ENCODE results near the gene METTL6.
"Not testable (repeated sequence)": the region's sequence is repeated elsewhere in the genome, so short reads cannot be mapped to it uniquely, and the experiment has no call there.

Gene METTL6

DNA sequence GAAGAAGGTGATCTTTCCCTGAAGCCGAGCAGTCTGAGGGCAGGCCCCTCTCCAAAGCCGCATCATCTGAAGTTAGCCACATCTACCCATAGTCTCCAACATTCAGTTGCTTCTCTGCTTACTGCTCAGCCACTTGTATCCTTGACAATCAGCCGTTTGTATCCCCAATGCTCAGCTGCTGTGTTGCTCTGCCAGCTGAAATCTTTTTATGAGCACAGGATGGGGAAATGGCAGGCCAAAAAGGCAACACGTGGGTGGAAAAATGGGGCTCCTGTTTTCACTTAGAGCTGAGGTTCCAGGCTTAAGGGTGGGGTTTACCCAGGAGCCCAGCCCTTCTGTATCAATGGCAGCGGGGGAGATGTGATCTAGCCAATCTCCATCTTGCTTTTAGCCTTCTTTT lies 36.3 kb downstream of the METTL6 start:
- Histone ChIP-seq H3K4me1 (ENCODE audit: control insufficient read depth, insufficient read depth, low read length) (no peaks in the 10 kb centered on the region), H3K4me3 (ENCODE audit: low read length) (no peak overlapping the region), H3K9ac (ENCODE audit: low read length) (no peak overlapping the region), H3K36me3 (ENCODE audit: control insufficient read depth, insufficient read depth, low read length) (no peaks in the 10 kb centered on the region), H3K9me3 (ENCODE audit: control insufficient read depth, low read length) (no peaks in the 10 kb centered on the region), H3K27me3 (ENCODE audit: control insufficient read depth, insufficient read depth, low read length) (no peaks in the 10 kb centered on the region)

DNA sequence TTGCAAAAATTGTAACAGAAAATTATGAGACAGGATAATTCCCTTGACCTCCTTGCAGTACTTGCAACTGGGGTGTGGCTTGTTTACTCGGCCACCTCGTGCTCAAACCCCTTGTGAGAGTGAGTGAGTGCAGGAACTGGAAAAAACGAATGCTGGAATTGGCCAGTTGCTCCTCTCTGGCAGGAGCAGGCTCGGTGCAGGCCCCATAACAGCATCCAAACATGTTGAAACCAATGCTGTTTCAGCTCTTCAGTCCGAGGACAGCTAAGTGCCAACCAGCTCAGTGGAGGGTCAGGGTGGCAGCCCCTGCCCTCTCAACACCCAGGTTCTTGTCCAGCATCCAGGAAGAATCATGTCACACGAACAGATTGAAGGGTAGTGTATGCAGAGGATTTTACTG lies 36.9 kb downstream of the METTL6 start:
- no peaks in the 10 kb centered on the region for H3K36me3 ChIP-seq (ENCODE audit: control insufficient read depth, insufficient read depth, low read length)
- H3K4me1 ChIP-seq (ENCODE audit: control insufficient read depth, insufficient read depth, low read length), result no peaks in the 10 kb centered on the region
- no peaks in the 10 kb centered on the region for H3K27me3 ChIP-seq (ENCODE audit: control insufficient read depth, insufficient read depth, low read length)
- H3K9me3 ChIP-seq (ENCODE audit: control insufficient read depth, low read length), result no peaks in the 10 kb centered on the region
- H3K9ac ChIP-seq (ENCODE audit: low read length), result no peak overlapping the region
- H3K4me3 ChIP-seq (ENCODE audit: low read length), result no peak overlapping the region

DNA sequence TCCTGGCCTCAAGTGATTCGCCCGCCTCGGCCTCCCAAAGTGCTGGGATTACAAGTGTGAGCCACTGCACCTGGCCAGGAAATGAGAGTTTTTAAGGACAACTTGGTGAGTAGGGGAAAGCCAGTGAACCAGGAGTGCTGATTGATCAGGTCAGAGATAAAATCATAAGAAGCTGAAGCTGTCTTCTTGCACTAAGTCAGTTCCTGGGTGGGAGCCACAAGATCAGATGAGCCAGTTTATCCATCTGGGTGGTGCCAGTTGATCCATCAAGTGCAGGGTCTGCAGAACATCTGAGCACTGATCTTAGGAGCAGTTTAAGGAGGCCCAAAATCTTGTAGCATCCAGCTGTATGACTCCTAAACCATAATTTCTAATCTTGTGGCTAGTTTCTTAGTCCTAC lies 39.0 kb downstream of the METTL6 start:
- H3K9ac ChIP-seq (ENCODE audit: low read length); H3K9me3 ChIP-seq (ENCODE audit: control insufficient read depth, low read length); H3K27me3 ChIP-seq (ENCODE audit: control insufficient read depth, insufficient read depth, low read length); H3K4me3 ChIP-seq (ENCODE audit: low read length); H3K4me1 ChIP-seq (ENCODE audit: control insufficient read depth, insufficient read depth, low read length); H3K36me3 ChIP-seq (ENCODE audit: control insufficient read depth, insufficient read depth, low read length): not testable (repeated sequence)

DNA sequence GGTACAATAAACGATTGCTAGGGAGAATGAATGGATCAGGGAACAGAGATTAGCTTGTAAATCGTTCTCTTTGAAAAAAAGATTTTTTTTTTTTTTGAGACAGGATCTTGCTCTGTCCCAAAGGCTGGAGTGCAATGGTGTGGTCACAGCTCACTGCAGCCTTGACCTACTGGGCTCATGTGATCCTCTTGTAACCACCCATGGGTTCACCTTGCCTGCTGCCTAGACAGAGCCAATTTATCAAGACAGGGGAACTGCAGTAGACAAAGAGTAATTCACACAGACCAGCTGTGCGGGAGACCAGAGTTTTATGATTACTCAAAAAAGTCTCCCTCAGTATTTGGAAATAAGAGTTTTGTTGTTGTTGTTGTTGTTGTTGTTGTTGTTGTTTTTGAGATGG lies 39.6 kb downstream of the METTL6 start:
- no peaks in the 10 kb centered on the region for H3K36me3 ChIP-seq (ENCODE audit: control insufficient read depth, insufficient read depth, low read length)
- H3K4me1 ChIP-seq (ENCODE audit: control insufficient read depth, insufficient read depth, low read length), result no peaks in the 10 kb centered on the region
- H3K9me3 ChIP-seq (ENCODE audit: control insufficient read depth, low read length), result no peaks in the 10 kb centered on the region
- H3K4me3 ChIP-seq (ENCODE audit: low read length), result no peak overlapping the region
- H3K27me3 ChIP-seq (ENCODE audit: control insufficient read depth, insufficient read depth, low read length), result no peaks in the 10 kb centered on the region
- no peak overlapping the region for H3K9ac ChIP-seq (ENCODE audit: low read length)

DNA sequence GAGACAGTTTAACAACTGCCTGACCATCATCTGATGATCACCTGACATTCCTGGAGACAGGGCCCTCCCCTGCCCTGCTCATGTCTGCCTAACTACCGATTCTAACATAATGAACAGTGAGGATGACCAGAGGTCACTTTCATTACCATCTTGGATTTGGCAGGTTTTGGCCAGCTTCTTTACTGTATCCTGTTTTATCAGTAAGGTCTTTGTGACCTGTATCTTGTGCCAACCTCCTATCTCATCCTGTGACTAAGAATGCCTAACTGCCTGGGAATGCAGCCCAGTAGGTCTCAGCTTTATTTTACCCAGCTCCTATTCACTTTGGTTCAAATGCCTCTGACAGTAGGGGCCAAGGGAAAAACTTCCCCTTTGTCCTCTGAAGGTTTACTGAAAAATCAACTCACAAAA lies 40.2 kb downstream of the METTL6 start:
- no peaks in the 10 kb centered on the region for H3K4me1 ChIP-seq (ENCODE audit: control insufficient read depth, insufficient read depth, low read length)

GRCh38 chr3:15386654-15386955 lies 40.7 kb downstream of the METTL6 start:
- H3K9me3 ChIP-seq (ENCODE audit: control insufficient read depth, low read length); H3K4me3 ChIP-seq (ENCODE audit: low read length); H3K36me3 ChIP-seq (ENCODE audit: control insufficient read depth, insufficient read depth, low read length); H3K27me3 ChIP-seq (ENCODE audit: control insufficient read depth, insufficient read depth, low read length); H3K4me1 ChIP-seq (ENCODE audit: control insufficient read depth, insufficient read depth, low read length); H3K9ac ChIP-seq (ENCODE audit: low read length): not testable (repeated sequence)

More for the DNA sequence above, 40.2 kb downstream of the METTL6 start:
- no peaks in the 10 kb centered on the region for H3K36me3 ChIP-seq (ENCODE audit: control insufficient read depth, insufficient read depth, low read length)
- no peaks in the 10 kb centered on the region for H3K9me3 ChIP-seq (ENCODE audit: control insufficient read depth, low read length)
- no peak overlapping the region for H3K9ac ChIP-seq (ENCODE audit: low read length)
- H3K27me3 ChIP-seq (ENCODE audit: control insufficient read depth, insufficient read depth, low read length), result no peaks in the 10 kb centered on the region
- H3K4me3 ChIP-seq (ENCODE audit: low read length), result no peak overlapping the region

GRCh38 chr3:15385901-15386653 lies 41.3 kb downstream of the METTL6 start:
- no peaks in the 10 kb centered on the region for H3K36me3 ChIP-seq (ENCODE audit: control insufficient read depth, insufficient read depth, low read length)
- H3K27me3 ChIP-seq (ENCODE audit: control insufficient read depth, insufficient read depth, low read length), result no peaks in the 10 kb centered on the region
- H3K9me3 ChIP-seq (ENCODE audit: control insufficient read depth, low read length), result no peaks in the 10 kb centered on the region
- H3K4me3 ChIP-seq (ENCODE audit: low read length), result no peak overlapping the region
- H3K9ac ChIP-seq (ENCODE audit: low read length), result no peak overlapping the region
- H3K4me1 ChIP-seq (ENCODE audit: control insufficient read depth, insufficient read depth, low read length), result no peaks in the 10 kb centered on the region

- not testable (repeated sequence) for H3K4me1 ChIP-seq (ENCODE audit: control insufficient read depth, insufficient read depth, low read length); H3K4me3 ChIP-seq (ENCODE audit: low read length); H3K27me3 ChIP-seq (ENCODE audit: control insufficient read depth, insufficient read depth, low read length); H3K36me3 ChIP-seq (ENCODE audit: control insufficient read depth, insufficient read depth, low read length); H3K9ac ChIP-seq (ENCODE audit: low read length); H3K9me3 ChIP-seq (ENCODE audit: control insufficient read depth, low read length)
Observed at GRCh38 chr3:15385238-15385695, 42.1 kb downstream of the METTL6 start.

GRCh38 chr3:15384510-15385237 lies 42.7 kb downstream of the METTL6 start:
- Histone ChIP-seq H3K9ac (ENCODE audit: low read length) (no peak overlapping the region), H3K4me3 (ENCODE audit: low read length) (no peak overlapping the region), H3K4me1 (ENCODE audit: control insufficient read depth, insufficient read depth, low read length) (no peaks in the 10 kb centered on the region), H3K9me3 (ENCODE audit: control insufficient read depth, low read length) (no peaks in the 10 kb centered on the region), H3K36me3 (ENCODE audit: control insufficient read depth, insufficient read depth, low read length) (no peaks in the 10 kb centered on the region), H3K27me3 (ENCODE audit: control insufficient read depth, insufficient read depth, low read length) (no peaks in the 10 kb centered on the region)

DNA sequence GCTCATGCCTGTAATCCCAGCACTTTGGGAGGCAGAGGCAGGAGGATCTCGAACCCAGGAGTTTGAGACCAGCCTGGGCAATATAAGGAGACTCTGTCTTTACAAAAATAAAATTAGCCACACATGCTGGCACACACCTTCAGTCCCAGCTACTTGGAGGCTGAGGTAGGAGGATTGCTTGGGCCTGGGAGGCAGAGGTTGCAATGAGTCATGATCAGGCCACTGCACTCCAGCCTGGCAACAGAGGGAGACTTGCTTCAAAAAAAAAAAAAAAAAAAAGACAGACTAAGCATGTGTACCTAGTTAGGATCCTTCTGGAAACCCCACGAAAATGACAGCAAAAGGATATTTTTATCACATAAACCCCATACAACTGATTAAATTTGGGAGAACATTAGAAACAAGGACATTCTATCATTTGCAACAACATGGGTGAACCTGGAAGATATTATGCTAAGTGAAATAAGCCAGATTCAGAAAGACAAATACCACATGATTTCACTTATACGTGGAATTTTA lies 44.9 kb downstream of the METTL6 start:
- Histone ChIP-seq H3K27me3 (ENCODE audit: control insufficient read depth, insufficient read depth, low read length) (no peaks in the 10 kb centered on the region), H3K4me3 (ENCODE audit: low read length) (no peak overlapping the region), H3K36me3 (ENCODE audit: control insufficient read depth, insufficient read depth, low read length) (no peaks in the 10 kb centered on the region), H3K9me3 (ENCODE audit: control insufficient read depth, low read length) (no peaks in the 10 kb centered on the region), H3K4me1 (ENCODE audit: control insufficient read depth, insufficient read depth, low read length) (peaks cover 5% of the 10 kb centered on the region), H3K9ac (ENCODE audit: low read length) (no peak overlapping the region)

GRCh38 chr3:15380980-15381890 lies 46.1 kb downstream of the METTL6 start:
- Histone ChIP-seq H3K9ac (ENCODE audit: low read length) (no peak overlapping the region), H3K36me3 (ENCODE audit: control insufficient read depth, insufficient read depth, low read length) (no peaks in the 10 kb centered on the region), H3K4me3 (ENCODE audit: low read length) (no peak overlapping the region), H3K4me1 (ENCODE audit: control insufficient read depth, insufficient read depth, low read length) (peaks cover 5% of the 10 kb centered on the region), H3K9me3 (ENCODE audit: control insufficient read depth, low read length) (no peaks in the 10 kb centered on the region), H3K27me3 (ENCODE audit: control insufficient read depth, insufficient read depth, low read length) (no peaks in the 10 kb centered on the region)

All from mucosa of stomach (tissue), 1 donor.